HG02840 (cell line): Measurements from ENCODE around the gene RPS21.

Experiments used
- ATAC-seq: cut with Tn5 transposase; IDR thresholded peaks from one replicate; pipeline ENCODE4 v1.9.1; 2021; ENCODE audit warnings: mild to moderate bottlenecking, moderate library complexity, moderate number of reproducible peaks; ENCODE audit not compliant: unreplicated experiment, low FRiP score

Gene RPS21

DNA sequence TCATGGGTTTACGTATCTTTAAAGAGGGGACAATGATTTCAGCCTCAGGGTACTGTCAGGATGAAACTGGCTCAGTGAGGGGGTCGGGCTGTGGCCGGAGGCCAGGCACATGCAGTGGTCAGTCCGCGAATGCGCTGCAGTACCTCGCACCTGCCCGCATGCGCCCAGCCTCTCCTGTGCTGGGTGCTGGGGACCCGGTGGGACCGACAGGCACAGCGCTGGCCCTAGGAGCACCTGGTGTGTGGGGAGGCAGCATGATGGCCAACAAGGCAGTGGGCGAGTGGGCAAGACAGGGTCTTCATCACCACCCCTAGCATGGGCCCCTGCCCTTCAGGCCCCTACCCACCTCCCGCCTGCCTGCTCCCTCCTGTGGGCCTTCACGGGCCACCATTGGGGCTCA lies 21.2 kb downstream of the RPS21 start:
- no peak for ATAC-seq

DNA sequence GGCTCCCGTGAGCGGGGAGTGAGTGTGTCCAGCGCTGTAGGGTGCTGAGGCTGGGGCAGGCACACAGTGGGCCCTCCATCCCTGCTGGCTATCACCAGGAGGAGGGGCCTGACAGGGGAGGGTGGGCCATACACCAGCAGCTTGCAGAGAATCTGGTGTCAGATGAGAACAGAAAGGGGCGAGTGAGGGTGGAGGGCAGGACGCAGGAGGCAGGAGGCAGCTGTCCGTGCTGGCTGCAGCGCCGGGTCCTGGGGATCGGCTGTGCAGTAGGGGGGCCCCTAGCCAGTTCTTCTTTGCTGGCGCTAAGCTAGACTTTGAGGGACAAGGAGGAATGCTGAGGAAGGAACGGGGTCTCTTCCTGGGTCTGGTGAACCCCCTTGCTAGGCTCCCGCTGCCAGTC lies 21.7 kb downstream of the RPS21 start:
- no peak for ATAC-seq

DNA sequence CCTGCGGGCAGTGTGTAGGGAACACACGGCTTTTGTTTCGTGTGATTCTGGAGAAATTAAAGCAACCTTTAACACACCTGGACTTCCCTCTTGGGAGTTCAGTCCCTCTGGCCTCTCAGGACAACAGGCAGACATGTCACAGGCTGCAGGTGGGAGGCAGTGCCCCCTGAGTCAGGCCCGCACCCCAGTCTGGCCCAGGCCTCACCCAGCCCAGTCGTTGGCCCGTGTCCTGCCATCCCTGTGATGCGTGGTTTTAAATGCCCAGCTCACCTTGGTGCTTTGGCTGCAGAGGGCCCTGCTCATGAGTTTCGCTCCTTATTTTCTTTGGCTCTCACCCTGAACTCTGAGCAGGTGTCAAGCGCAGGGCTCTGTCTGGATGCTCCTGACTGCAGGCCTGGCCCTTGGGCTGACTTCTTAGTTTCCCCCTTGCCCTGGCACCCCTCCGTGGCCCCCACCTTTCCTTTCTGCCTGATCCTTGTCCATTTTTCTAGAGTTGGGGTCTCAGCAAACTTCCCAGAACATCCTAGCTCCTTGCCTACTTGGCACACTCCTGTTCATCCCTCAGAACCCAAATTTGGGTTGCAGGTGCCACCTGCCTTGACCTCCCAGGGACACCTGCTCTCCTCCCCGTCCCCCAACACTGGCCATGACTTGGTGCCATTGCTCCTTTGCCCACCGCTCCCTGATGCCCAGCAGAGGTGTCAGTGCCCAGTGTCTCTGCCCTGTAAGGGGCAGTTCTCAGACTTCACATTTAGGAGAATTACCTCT lies 22.4 kb downstream of the RPS21 start:
- ATAC-seq = no peak

DNA sequence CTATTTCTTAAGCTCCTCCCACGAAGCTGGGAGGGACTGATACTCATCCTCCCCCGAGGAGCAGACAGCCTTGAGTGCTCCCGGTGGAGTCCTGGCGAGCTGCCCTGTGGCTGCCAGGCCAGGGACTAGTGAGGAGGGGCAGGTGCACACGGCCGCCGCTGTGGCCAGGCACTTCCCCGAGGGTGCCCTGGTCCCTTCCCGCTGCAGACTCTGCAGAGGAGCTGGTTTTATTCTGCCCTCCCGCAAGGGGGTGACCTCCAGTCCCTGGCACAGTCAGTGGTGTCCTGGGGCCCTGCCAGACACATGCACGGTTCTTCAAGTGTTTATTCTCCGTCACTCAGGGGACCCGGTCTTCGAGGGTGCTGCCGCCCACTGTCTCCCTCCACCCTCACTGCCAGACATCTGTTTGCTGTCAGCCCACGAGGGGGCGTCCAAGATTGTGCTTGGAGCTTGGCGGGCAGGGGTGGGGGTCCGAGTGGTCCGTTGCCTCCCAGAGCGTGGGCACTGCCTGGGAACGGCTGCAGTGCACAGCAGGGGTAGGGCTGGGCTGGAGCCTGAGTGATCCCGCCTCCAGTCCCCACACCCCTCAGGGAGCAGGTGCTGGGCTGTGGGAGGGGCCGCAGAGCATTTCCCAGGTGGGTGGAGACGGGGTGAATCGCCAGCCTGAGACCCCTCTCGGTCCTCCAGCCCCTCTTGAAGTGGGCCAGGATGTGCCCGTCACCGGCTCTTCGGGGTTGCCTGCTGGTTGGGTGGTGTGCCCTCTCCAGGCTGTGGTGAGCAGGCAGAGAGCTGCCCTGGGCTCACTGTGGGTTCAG lies 23.2 kb downstream of the RPS21 start:
- no peak for ATAC-seq

DNA sequence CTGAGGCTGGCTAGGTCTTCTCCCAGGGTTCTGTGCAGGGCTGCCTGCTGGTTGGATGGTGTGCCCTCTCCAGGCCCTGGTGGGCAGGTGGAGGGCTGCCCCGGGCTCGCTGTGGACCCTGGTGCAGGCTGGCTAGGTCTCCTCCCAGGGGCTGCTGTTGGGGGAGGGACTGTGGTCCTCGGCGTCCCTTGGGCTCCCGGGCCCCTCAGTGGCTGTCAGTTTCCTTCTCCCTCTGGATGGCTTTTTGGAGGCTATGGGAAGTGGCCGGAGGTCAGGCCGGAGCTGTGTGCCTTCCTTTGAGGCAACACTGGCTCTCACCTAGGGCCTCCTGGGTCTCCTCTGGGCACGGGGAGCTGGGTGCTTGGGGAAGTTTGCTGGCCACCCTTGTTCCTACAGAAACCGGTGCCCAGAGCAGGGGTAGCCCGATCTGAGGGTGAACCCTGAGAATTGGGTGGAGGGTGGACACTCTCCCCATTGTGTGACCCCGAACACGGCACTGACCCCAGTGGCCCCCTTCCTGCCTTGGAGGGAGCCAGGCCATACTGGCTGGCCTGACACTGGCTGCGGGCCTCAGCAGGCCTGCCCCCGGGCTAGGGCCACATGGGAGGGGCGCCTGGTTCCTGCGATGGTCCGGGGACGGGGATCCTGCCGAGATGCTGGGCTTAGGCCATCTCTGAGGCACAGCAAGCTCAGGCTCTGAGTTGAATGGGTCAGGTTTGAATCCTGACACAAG lies 24.0 kb downstream of the RPS21 start:
- ATAC-seq = no peak

DNA sequence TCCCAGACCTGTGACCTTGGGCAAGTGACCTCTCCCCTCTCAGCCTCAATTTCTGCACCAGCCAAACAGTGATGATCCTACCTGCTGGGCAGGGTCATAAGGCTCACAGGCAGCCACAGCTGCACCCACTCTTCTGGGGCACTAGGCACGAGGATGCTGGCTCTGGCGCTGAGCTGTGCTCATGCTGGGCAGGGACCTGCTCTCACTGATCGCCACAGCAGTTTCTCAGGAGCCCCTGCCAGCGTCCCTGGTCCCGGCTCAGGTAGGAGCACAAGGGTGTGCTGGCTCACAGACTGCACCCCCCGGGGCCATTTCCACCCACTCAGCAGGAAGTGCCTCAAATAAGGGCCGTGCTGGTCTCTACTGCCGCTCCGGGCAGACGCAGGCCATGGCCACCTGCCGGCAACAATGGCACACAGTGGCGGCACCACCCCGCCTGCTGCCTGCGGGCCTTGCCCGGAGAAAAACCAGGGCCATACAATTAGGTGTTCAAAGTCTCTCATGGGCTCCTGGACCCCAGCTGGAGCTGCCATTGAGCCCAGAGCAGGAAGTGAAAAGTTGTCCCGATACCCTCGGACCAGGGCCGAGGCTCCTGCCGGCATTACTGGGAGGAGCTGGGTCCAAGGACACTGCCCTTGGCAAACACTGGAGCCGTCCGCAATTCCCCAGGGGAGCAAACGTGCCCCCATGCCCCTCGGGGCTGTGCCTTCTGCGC lies 24.7 kb downstream of the RPS21 start:
- no peak for ATAC-seq

DNA sequence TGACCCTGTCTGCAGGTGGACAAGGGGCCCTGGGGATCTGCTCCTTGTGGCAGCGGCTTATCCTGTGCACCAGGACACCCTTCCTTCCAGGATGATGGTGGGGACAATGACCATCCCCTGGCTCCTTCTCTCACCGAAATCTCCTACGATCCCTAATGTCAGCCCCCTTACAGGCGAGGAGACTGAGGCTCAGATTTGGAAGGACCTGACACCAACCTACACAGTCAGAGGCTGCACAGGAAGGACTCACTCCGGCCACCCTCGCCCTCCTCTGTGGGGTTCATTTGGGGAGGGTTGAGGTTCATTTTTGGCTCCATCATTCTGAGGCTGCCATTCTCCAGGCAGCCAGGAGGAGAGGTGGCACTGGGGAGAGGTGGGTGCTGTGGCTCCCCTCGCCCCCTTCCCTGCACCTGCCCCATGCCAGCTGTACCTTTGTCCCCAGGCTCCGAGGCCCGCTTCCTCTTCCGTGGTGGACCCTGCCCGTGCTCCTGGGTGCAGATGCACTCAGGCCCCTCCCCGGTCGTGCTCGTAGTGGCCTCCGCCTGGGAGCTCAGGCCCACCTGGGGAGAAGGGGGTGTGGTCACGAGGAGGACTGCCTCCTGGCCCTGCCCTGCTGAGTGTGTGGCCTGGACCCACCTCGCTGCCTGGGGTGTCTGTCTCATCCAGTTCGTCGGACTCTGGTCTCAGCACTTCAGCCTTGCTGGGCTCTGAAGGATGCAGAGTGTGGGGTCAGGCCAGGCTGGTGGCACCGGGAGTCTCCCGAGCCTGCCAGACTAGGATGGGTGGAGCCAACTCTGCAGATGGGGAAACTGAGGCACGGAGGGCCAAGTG lies 25.5 kb downstream of the RPS21 start:
- no peak for ATAC-seq

DNA sequence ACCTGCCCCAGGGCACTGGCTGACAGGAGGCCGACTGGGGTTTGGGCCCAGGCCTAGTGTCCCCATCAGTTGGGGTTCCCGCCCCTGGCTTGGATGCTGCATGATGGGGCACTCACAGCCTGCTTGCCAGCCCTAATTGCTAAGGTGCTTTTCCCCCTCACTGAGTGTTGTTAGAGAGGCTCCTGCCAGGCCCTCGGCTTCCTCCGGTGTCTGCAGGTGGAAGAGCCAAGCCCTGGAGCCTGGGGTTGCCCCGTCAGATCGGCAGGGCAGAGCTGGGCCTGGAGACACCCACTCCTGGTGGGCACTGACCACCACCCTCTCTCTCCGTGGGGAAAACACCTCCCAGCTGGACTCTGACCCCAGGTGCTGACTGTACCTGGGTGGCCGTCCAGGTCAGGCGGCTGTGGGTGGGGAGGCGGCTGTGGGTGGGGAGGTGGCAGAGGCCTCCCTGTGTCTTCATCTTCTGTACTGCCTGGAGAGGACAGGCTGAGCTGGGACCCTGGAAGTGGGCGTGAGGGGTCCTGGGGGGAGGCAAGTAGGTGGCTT lies 26.2 kb downstream of the RPS21 start:
- ATAC-seq = no peak

DNA sequence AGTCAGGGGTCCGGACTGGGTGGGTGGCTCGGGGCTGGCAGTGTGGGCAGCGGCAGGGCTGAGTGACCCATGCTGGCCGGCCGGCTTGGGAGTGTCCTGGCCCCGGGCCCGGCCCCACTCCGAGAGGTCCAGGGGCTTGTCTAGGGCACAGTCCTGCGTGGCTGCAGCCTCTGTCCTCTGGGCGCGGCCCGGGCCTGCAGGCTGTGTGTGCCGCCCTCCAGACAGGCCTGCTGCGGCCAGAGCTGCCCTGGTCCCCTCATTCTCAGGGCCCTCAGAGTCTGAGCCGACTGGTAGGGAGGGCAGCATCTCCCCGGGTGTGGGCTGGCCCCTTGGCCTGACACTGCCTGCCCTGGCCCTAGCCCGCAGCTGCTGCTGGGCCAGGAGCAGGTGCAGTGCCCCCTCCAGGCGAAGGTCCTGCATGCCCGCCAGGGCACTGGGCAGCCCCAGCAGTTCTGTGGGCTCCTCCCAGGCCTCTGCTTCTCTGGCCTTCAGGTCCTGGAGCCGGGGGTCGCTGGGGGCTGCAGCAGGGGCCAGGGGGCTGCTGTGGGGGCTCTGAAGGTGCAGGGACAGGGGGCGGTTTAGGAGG lies 27.1 kb downstream of the RPS21 start:
- ATAC-seq = no peak

DNA sequence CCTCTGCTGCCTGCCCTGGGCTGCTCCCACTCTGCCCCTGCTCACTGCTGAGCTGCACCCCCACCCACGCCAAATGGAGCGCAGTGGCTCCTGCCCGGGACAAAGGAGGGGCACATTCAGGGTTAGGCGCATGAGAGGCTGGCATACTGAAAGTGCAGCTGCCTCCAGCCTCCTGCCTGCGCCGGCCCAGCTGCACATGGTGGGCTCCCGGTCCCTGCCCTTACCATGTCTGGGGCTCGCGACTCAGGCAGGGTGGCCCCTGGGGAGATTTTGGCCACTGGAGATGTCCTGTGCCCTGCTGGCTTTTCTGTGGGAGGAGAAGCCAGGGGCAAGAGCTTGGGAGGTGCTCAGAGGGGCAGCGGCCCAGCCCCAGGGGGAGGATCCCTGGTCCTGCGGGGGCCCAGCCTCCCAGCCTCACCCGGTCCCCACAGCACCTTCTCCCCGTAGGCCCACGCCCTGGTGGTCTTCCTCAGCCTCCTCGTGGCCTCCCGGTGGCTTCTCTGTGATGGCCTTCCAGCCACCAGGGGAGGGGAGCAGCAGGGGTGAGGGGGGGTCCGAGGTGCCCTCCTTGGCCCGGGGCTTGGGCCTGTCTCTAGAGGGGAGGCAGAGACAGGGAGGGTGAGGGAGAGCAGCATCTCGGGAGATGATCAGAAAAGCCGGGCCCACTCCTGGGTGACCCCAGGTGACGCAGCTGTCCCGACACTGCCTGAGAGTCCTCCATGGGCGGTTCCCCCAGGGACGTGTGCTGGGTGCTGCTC lies 28.6 kb downstream of the RPS21 start:
- ATAC-seq = no peak

DNA sequence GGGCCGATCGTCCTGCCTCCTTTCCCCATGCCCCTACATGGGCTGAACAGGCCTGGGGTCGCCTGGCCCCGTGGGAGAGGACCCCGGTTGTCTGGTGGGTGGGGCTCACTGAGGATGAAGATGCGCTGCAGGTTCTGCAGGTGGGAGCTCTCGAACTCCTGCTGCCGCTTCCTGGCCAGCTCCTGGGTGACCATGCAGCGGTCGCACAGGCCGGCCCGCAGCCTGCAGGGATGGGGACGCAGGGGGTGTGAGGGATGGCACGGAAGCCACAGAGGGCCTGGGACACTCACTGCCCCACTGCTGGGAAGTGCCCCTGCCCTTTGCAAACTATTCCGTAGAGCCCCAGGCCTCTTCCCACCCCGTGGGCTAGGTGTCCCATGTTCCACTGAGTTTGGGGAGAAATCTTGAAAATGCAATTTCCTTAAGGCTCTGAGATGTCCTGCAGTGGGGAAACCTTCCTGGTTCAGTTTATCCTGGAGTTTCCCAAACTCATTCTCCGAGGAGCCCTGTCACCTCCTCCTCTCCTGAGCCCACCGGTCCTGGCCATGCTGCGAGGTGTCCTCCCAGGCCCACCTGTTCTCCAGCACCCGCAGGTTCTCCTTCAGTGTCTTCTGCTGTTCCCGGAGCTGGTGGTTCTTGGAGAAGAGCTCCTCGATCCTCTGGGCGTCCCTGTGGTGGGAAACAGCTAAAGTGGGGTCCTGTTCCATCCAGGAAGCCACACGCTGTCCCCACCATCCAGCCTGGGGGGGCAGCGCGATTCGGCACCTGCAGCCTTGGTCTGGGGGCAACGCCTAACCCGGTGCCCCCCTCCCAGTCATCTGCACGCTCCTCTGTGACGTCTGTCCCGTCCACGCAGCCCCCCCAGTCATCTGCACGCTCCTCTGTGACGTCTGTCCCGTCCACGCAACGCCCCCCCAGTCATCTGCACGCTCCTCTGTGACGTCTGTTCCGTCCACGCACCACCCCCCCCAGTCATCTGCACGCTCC lies 30.0 kb downstream of the RPS21 start:
- ATAC-seq = no peak

DNA sequence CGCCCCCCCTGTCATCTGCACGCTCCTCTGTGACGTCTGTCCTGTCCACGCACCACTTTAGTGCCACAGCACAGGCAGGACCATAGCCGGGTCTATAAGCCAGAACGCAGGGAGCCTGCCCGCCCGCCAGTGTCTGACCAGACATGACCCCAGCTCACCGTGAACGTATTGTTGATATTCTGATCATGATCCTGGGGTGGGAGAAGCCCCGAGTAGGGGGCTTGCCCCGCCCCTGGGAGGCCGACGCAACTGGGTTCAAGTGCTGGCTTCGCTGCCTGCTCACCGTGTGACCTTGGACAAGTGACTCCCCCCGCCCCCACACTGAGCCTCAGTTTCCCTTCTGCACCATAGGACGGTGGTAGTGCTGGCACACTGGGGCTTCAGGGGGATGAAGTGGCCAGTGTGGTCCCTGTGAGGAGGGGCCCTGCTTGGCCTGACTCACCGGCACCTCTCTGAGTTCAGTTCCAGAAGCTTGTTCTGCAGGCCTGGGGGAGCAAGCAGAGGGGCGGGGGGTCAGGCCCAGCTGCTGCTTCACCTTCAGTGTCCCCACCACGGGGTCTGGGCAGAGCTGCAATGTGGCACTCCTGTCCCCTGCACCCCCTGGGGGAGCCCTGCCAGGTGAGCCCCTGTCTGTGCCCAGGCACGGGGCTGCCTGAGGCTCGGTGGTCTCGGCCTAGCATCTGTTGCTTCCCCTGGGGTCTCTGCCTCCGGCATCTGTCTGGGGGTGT lies 31.2 kb downstream of the RPS21 start:
- no peak for ATAC-seq

DNA sequence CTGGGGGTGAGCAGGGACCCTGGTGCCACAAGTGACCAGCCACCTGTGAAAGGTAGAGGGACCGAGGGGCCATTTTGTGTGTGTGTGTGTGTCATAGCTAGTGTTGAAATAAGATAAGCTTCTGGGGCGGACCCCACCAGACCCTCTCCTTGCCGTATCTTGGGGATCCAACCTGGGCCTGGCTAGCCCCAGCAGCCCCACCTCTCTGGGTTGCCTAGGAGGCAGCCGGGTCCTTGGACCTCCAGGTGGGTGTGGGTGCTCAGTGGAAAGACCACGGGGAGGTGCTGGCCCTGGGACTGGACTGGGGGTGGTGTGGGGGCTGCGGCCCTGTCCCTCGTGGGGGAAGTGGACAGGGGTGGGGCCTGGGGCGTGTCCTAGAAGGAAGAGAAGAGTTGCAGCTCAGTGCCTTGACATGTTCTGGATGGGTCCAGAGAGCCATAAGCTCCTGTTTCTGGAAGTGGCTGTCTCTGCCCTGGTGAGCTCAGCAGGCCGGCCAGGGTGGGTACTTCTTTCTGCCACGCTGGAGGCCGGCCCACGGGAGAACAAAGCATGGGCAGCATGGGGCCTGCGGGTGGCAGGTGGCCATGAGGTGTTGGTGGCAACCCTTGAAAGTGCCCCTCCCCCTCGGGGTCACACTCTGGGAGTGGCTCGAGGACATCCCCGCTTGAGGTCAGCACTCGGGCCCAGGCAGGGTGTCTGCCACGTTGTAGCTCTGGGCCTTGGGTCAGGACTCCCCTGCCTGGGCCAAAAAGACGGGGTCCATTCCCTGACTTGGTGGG lies 32.0 kb downstream of the RPS21 start:
- ATAC-seq = no peak

DNA sequence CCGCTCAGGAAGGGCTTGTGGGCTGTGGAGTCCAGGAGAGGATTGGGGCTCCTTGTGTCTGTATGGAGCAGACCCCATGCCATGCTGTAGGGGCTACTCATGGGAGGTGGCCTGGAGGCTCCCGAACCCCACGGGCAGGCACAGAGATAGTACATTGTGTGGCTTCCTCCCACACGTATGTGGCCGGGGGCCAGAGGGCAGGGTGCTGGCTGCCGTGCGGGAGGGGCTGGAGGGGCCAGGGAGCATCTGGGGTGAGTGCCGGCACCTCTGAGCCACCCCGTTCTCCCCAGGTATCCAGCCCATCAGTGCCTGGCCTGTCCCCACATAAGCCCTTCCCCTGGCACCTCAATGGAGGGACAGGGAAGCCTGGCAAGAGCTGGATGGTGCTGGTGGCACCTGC lies 32.9 kb downstream of the RPS21 start:
- no peak for ATAC-seq

DNA sequence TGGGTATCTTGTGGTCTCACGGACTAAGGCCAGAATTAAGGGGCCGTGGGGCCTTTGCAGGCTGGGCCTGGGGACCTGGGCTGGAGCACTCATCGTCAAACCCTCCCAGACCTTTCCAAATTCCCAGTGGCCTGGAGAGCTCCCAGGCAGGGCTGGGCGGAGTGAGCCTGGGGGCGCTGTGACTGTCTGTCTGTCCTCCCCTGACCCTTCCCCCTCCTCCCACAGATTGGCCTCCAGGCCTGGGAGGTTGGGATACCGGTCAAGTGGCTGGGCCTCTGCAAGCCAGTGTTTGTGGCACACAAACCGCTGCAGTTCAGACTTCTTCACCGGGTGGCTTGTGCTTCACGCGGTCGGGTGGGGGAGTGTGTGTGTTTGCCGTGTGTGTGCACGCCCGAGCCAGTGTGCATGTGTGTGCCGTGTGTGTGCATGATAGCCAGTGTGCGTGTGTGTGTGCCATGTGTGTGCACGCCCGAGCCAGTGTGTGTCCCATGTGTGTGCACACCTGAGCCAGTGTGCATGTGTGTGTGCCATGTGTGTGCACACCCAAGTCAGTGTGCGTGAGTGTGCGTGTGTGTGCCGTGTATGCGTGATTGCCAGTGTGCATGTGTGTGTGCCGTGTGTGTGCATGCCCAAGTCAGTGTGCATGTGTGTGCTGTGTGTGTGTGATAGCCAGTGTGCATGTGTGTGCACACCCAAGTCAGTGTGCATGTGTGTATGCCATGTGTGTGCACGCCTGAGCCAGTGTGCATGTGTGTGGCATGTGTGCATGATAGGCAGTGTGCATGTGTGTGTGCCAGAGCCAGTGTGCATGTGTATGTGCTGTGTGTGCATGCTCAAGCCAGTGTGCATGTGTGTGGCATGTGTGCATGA lies 34.2 kb downstream of the RPS21 start:
- no peak for ATAC-seq
